ENCODE data around the gene MFSD11. TPM values are rescaled to one million over a fixed set of nuclear protein-coding genes. Genes with fewer than 3 reads are reported as not detected.
A peak's percentile ranks its signal among the peaks of the same experiment; 100 is the strongest.

The MFSD11 gene
- total RNA-seq, 4 donors from 2014 or later: 7.6 to 41.3 (median 25.7) TPM

GRCh38 chr17:76701471-76701967 is 36.4 kb upstream of the MFSD11 start:
- intact Hi-C loops (cut with DNase I; ENCODE audit: low total_unique reads) (no loop called here), in situ Hi-C loops (cut with MboI; ENCODE audit: low pct_ligation_motif_present in 1 of 4, low pct_unique_long_range_greater_than_20kb in 1 of 4, low sequenced_read_pairs in 3 of 4) (loop anchor here in 1 of 4 donors (25.0 kb wide), 1 partner anchor 164 kb away; the partner anchor contains the start of genes CYGB and PRCD)
- DNase-seq: no peak
- WGBS, 2 donors (ENCODE audit: low coverage in 1 of 2): 73 to 100% methylated on average over 1 to 11 of the region's 11 CpGs
- H3K4me3 ChIP-seq: no peak overlapping the region
- H3K4me1 ChIP-seq: peaks cover 23 to 64% (median 33%) of the 10 kb centered on the region in 4 donors
- no peaks in the 10 kb centered on the region for H3K27me3 ChIP-seq
- H3K36me3 ChIP-seq: no peaks in the 10 kb centered on the region
- TF ChIP-seq POLR2AphosphoS5 (IDR thresholded peaks at IDR 0.05): no peak
- TF ChIP-seq, protein P1, sequence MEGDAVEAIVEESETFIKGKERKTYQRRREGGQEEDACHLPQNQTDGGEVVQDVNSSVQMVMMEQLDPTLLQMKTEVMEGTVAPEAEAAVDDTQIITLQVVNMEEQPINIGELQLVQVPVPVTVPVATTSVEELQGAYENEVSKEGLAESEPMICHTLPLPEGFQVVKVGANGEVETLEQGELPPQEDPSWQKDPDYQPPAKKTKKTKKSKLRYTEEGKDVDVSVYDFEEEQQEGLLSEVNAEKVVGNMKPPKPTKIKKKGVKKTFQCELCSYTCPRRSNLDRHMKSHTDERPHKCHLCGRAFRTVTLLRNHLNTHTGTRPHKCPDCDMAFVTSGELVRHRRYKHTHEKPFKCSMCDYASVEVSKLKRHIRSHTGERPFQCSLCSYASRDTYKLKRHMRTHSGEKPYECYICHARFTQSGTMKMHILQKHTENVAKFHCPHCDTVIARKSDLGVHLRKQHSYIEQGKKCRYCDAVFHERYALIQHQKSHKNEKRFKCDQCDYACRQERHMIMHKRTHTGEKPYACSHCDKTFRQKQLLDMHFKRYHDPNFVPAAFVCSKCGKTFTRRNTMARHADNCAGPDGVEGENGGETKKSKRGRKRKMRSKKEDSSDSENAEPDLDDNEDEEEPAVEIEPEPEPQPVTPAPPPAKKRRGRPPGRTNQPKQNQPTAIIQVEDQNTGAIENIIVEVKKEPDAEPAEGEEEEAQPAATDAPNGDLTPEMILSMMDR (IDR thresholded peaks at IDR 0.05): no peak
- no peaks in the 10 kb centered on the region for H3K9me3 ChIP-seq
- H3K27ac ChIP-seq: peak overlapping the region; percentile 76 to 92 (median 86)

- Histone ChIP-seq H3K36me3 (no peaks in the 10 kb centered on the region), H3K9me3 (no peaks in the 10 kb centered on the region), H3K4me1 (peaks cover 23 to 59% (median 33%) of the 10 kb centered on the region in 4 donors), H3K27me3 (no peaks in the 10 kb centered on the region), H3K4me3 (no peak overlapping the region), H3K27ac (peak overlapping the region; percentile 76 to 92 (median 86))
- 52% methylated on average over 2 of the region's 2 CpGs; no CpG with 5 or more reads in 1 of the 2 donors for WGBS, 2 donors (ENCODE audit: low coverage in 1 of 2)
- DNase-seq: no peak
- TF ChIP-seq EP300 (IDR thresholded peaks at IDR 0.05; ENCODE audit: low read depth) (no peak), POLR2AphosphoS5 (IDR thresholded peaks at IDR 0.05) (no peak), POLR2A (IDR thresholded peaks at IDR 0.05) (no peak)
- TF ChIP-seq, protein P1 (IDR thresholded peaks at IDR 0.05): no peak
- intact Hi-C loops (cut with DNase I; ENCODE audit: low total_unique reads) (no loop called here), in situ Hi-C loops (cut with MboI; ENCODE audit: low pct_ligation_motif_present in 1 of 4, low pct_unique_long_range_greater_than_20kb in 1 of 4, low sequenced_read_pairs in 3 of 4) (loop anchor here in 1 of 4 donors (25.0 kb wide), 1 partner anchor 165 kb away; the partner anchor contains the start of genes CYGB and PRCD)
These were observed 35.8 kb upstream of the MFSD11 start for GRCh38 chr17:76702076-76702475.

DNA sequence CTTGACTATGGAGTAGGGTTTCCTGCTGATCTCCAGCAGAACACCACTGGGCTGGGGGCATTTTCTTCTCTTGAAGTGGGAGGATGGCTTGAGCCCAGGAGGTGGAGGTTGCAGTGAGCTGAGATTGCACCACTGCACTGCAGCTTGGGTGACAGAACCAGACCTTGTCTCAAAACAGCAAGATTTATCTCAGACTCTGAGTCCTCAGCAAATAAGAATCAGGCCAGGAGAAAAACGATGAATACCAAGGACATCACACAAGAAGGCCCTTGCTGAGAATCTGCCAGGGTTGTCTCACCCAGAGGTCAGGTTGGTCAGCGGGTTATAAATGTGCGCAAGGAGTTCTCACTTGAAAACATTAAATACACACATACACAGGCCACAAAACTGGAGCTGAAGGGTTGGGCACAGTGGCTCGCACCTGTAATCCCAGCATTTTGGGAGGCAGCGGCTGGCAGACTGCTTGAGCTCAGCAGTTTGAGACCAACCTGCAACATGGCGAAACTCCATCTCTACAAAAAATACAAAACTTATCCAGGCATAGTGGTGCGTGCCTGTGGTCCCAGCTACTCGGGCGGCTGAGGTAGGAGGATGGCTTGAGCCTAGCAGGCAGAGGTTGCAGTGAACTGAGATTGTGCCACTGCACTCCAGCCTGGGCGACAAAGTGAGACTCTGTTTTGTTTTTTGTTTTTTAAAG is 34.8 kb upstream of the MFSD11 start:
- H3K27me3 ChIP-seq: no peaks in the 10 kb centered on the region
- DNase-seq: no peak
- peaks cover 15 to 57% (median 35%) of the 10 kb centered on the region in 4 donors for H3K4me1 ChIP-seq
- in situ Hi-C loops (cut with MboI; ENCODE audit: low pct_ligation_motif_present in 1 of 4, low pct_unique_long_range_greater_than_20kb in 1 of 4, low sequenced_read_pairs in 3 of 4) (loop anchor here in 1 of 4 donors (25.0 kb wide), 1 partner anchor 166 kb away; the partner anchor contains the start of genes CYGB and PRCD), intact Hi-C loops (cut with DNase I; ENCODE audit: low total_unique reads) (no loop called here)
- no peak overlapping the region for H3K4me3 ChIP-seq
- H3K9me3 ChIP-seq: no peaks in the 10 kb centered on the region
- no peak for TF ChIP-seq EP300 (IDR thresholded peaks at IDR 0.05; ENCODE audit: low read depth)
- TF ChIP-seq, protein P1 (IDR thresholded peaks at IDR 0.05): no peak
- no peak for TF ChIP-seq POLR2A (IDR thresholded peaks at IDR 0.05)
- TF ChIP-seq POLR2AphosphoS5 (IDR thresholded peaks at IDR 0.05): no peak
- H3K27ac ChIP-seq: peak overlapping the region; percentile 26 to 92 (median 82)
- 81 to 91% methylated on average over 3 to 10 of the region's 10 CpGs for WGBS, 2 donors (ENCODE audit: low coverage in 1 of 2)
- H3K36me3 ChIP-seq: no peaks in the 10 kb centered on the region

- Histone ChIP-seq H3K4me3 (no peak overlapping the region), H3K27me3 (no peaks in the 10 kb centered on the region), H3K4me1 (peaks cover 13 to 52% (median 33%) of the 10 kb centered on the region in 4 donors), H3K9me3 (no peaks in the 10 kb centered on the region), H3K27ac (peak overlapping the region in 3 of 4 donors; percentile 38 to 66 (median 49)), H3K36me3 (no peaks in the 10 kb centered on the region)
- WGBS, 2 donors (ENCODE audit: low coverage in 1 of 2): 50 to 74% methylated on average over 3 to 4 of the region's 4 CpGs
- in situ Hi-C loops (cut with MboI; ENCODE audit: low pct_ligation_motif_present in 1 of 4, low pct_unique_long_range_greater_than_20kb in 1 of 4, low sequenced_read_pairs in 3 of 4): loop anchor here in 1 of 4 donors (25.0 kb wide), 1 partner anchor 168 kb away; the partner anchor contains the start of genes CYGB and PRCD
- DNase-seq: no peak
- intact Hi-C loops (cut with DNase I; ENCODE audit: low total_unique reads): no loop called here
- TF ChIP-seq POLR2A (IDR thresholded peaks at IDR 0.05): no peak
- TF ChIP-seq, protein P1 (IDR thresholded peaks at IDR 0.05): no peak
- no peak for TF ChIP-seq EP300 (IDR thresholded peaks at IDR 0.05; ENCODE audit: low read depth)
- no peak for TF ChIP-seq POLR2AphosphoS5 (IDR thresholded peaks at IDR 0.05)
These were observed 33.1 kb upstream of the MFSD11 start for GRCh38 chr17:76704805-76705204.
